Measurements from ENCODE around the gene KANSL1.

DNA sequence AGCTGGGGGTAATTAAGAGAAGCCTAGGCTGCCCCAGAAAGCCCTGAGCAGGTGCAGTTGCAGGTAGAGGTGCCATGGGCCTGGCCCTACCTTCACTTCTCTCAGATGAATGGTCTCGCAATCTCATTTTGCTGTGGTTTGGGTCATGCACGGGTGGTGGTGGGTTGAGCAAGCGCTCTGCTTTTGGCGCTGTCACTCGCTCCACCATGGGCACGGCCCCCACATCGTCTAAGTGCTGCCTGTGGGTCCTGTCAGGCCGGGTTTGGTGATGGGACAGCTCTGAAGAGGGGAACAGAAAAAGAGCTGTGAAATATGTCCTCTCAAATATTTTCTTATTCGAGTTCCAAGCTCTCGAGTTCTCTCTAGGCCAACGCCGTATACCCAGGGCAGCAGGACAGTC, 154.3 kb downstream of the KANSL1 start:
- TF ChIP-seq EZH2phosphoT487 (IDR thresholded peaks at IDR 0.05; ENCODE audit: insufficient read depth, low read depth) (no peak), EZH2 (IDR thresholded peaks at IDR 0.05; ENCODE audit: insufficient read depth, poor library complexity, severe bottlenecking) (no peak)

Data from GM23248 (cell line).